ENCODE data around the gene SORCS2. TPM values are rescaled to one million over a fixed set of nuclear protein-coding genes. Genes with fewer than 3 reads are reported as not detected.

SORCS2 gene
- total and polyA plus RNA-seq, 2 of the 4 experiments (the other 2 are of a cell fraction), result 0.36 to 0.62 TPM

- Histone ChIP-seq H3K4me1 (ENCODE audit: control insufficient read depth, insufficient read depth, low read length) (no peaks in the 10 kb centered on the region), H3K79me1 (ENCODE audit: low read depth in 1 of 2, low read length in 2 of 2) (no peaks in the 10 kb centered on the region), H2AK9ac (replicated peaks; ENCODE audit: low read depth, low read length, poor library complexity) (no peak overlapping the region), H2BK120ac (ENCODE audit: low read depth, low read length) (no peak overlapping the region), H2BK15ac (ENCODE audit: low read depth, low read length) (no peak overlapping the region), H3K27me3 (ENCODE audit: control insufficient read depth, insufficient read depth, low read length) (peaks cover 22% of the 10 kb centered on the region), H4K5ac (ENCODE audit: low read depth, low read length) (no peak overlapping the region), H4K20me1 (ENCODE audit: insufficient read depth, low read length) (no peaks in the 10 kb centered on the region), H3K18ac (ENCODE audit: low read depth, low read length) (no peak overlapping the region), H4K91ac (ENCODE audit: insufficient read depth, low read depth, low read length) (no peak overlapping the region), H3K4me2 (ENCODE audit: low read depth, low read length) (no peak overlapping the region), H3K4me3 (ENCODE audit: insufficient read depth, low read depth, low read length) (no peak overlapping the region), H3K14ac (replicated peaks; ENCODE audit: low read depth, low read length) (no peak overlapping the region), H2AFZ (replicated peaks; ENCODE audit: low read length, poor library complexity) (no peak overlapping the region), H3K4ac (ENCODE audit: low read depth, low read length) (no peak overlapping the region), H3K9ac (ENCODE audit: low read depth, low read length) (no peak overlapping the region), H3K56ac (ENCODE audit: extremely low read depth, insufficient read depth, low read length) (no peak overlapping the region), H2BK5ac (ENCODE audit: low read depth, low read length, poor library complexity, severe bottlenecking) (no peak overlapping the region), H3K27ac (ENCODE audit: insufficient read depth, low read length) (no peak overlapping the region), H3K23ac (ENCODE audit: low read depth, low read length) (no peak overlapping the region), H3K9me3 (ENCODE audit: control insufficient read depth, insufficient read depth, low read length) (0 out of 2 replicates have a peak, but pooled peaks cover 3% of the 10 kb centered on the region), H3K9me1 (ENCODE audit: insufficient read depth, low read length) (no peaks in the 10 kb centered on the region), H2BK20ac (ENCODE audit: low read depth, low read length) (no peak overlapping the region), H4K8ac (ENCODE audit: low read depth in 2 of 2, low read length in 2 of 2) (no peak overlapping the region), H2AK5ac (ENCODE audit: low read depth, low read length) (no peak overlapping the region), H3K36me3 (ENCODE audit: control insufficient read depth, insufficient read depth, low read length) (no peaks in the 10 kb centered on the region)
- ATAC-seq (ENCODE audit: low read depth) (no peak), DNase-seq (no peak)
- BruUV-seq (replicated peaks), result no TSS peak
- TF ChIP-seq MAFK (IDR thresholded peaks at IDR 0.05; ENCODE audit: low read depth, low read length), result no peak
- no peak for TF ChIP-seq RCOR1 (IDR thresholded peaks at IDR 0.05; ENCODE audit: insufficient replicate concordance, low read length)
- TF ChIP-seq USF2 (IDR thresholded peaks at IDR 0.05; ENCODE audit: low read depth, low read length), result no peak
- TF ChIP-seq ELK1 (IDR thresholded peaks at IDR 0.05; ENCODE audit: borderline replicate concordance, low read depth, low read length), result no peak
- TF ChIP-seq FOS (IDR thresholded peaks at IDR 0.05; ENCODE audit: low read depth, low read length), result no peak
- no peak for TF ChIP-seq CEBPB (IDR thresholded peaks at IDR 0.05; ENCODE audit: low read depth, low read length)
- no peak for TF ChIP-seq MXI1 (IDR thresholded peaks at IDR 0.05; ENCODE audit: borderline replicate concordance, low read depth, low read length)
- TF ChIP-seq SMC3 (IDR thresholded peaks at IDR 0.05; ENCODE audit: low read depth, low read length), result no peak
- no peak for TF ChIP-seq NFE2L2 (IDR thresholded peaks at IDR 0.05; ENCODE audit: low read depth, low read length)
- no peak for TF ChIP-seq CTCF (conservative IDR thresholded peaks at IDR 0.05; ENCODE audit: low read depth, low read length)
- dilution Hi-C loops (cut with HindIII; ENCODE audit: low sequenced_read_pairs, unreplicated experiment), result no loop called here
- ChIA-PET POLR2A (ENCODE audit: unreplicated experiment) (no interaction called here), CTCF (no interaction called here)
- WGBS, 2 experiments (ENCODE audit: extremely low coverage in 2 of 2, insufficient read length in 1 of 2), result 87% methylated on average over 12 of the region's 16 CpGs; no CpG with 5 or more reads in 1 of the 2 experiments
- in situ Hi-C loops (cut with MboI; ENCODE audit: low sequenced_read_pairs), result no loop called here
- intact Hi-C loops (cut with micrococcal nuclease), result no loop called here
These were observed 223.8 kb downstream of the SORCS2 start for GRCh38 chr4:7415927-7416686.
